NCI-H345 (cell line): ENCODE measurements around the gene UNC13C.
"Not testable (repeated sequence)": the region's sequence is repeated elsewhere in the genome, so short reads cannot be mapped to it uniquely, and the experiment has no call there.

Experiments
- DNase-seq: peaks from one replicate; lab custom pipeline; 2025; lab: John Stamatoyannopoulos, UW

UNC13C gene

DNA sequence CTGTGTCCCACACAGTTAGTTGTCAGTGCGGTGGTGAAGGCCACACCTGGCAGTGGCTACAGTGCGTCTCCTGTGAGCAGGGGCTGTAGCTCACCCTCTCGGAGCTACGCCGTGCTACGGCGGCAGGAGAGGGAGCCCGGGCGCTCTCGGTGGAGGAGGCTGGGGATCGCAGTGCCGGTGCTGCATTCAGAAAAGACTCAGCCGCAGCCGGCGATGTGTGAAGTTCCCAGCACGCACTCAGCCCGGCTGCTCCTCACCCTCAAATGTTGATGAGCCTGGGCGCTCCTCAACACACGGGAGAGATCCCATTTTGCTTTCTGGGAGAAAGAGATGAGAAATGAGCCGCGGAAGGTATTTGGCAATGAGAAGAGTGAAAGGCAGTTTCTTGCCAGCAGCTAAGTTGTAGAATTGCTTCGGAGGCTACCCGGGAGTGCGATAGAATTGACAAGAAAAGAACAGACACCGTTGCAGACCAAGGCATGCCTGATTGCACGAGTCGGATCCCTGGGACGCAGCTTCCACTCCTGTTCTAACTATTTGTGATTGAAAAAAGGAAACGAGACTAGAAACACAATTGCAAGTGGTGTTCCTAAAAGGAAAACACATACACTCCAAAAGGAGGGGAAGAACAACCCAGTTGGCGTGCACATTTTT, at the start of gene UNC13C:
Gene UNC13C (plus strand): TSS at position 189 of the 654 bp plus-strand sequence. CDS start 34,463 bp downstream, outside the sequence.
- DNase-seq, result peak; percentile 62

DNA sequence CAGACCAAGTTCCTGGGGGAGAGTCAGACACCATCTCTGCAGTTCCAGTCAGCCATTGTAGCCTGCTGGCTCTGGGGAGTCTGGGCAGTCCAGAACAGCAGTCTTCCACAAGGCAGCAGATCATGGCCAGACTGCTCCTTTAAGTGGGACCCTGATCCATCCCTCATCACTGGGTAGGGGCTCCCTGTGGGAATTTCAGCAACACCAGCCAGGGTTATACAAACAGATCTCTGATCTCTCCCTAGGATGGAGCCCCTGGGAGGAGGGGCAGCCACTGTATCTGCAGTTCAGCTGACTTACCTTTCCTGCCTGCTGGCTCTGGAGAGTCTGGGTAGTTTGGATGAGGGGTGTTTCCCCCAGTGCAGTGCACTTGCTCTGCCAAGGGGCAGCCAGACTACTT, 42.1 kb upstream of the UNC13C start:
- no peak for DNase-seq

DNA sequence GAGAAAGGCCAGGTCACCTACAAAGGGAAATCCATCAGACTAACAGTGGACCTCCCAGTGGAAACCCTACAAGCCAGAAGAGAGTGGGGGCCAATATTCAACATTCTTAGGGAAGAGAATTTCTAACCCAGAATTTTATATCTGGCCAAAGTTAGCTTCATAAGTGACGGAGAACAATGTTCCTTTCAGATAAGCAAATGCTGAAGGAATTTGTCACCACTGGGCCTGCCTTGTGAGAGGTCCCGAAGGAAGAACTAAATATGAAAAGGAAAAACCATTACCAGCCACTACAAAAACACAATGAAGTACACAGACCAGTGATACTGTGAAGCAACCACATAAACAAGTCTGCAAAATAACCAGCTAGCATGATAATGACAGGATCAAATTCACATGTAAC, 40.6 kb upstream of the UNC13C start:
- DNase-seq, result not testable (repeated sequence)

DNA sequence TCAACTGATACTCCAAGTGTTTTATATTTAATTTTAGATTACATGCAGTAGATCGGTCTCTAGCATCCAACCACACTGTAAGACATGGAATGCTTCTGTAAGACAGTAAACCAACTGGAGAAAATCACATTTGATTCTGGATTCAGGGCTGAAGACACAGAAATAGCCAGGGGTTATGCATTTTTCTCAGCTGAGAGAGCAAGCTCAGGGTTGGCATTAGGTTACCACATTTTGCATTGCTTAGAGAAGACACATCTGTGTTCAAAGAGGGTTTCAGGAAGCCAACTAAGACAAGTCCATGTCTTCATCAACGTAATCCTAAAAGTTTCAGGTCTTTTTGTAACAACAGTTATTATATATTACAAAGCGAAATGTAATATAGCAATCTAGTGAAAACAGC, 27.7 kb upstream of the UNC13C start:
- DNase-seq, result no peak

DNA sequence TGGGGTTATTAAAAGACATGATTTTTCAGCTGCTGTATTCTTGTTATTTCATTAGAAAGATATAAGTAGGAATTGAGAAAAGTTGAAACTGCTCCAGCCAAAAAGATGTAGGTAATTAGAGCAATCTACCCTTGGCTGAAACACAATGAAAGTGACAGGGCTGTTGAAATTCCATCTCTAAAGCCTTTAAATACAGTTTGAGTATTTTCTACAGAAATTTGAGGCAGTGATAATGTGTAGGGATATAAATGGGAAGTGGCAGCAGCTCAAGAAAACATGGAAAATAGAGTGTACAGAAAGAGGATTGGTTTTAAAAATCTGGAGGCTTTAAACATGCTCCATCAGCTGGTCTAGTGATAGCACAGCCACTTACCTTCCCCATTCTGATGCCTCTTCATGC, 22.8 kb upstream of the UNC13C start:
- DNase-seq, result no peak

DNA sequence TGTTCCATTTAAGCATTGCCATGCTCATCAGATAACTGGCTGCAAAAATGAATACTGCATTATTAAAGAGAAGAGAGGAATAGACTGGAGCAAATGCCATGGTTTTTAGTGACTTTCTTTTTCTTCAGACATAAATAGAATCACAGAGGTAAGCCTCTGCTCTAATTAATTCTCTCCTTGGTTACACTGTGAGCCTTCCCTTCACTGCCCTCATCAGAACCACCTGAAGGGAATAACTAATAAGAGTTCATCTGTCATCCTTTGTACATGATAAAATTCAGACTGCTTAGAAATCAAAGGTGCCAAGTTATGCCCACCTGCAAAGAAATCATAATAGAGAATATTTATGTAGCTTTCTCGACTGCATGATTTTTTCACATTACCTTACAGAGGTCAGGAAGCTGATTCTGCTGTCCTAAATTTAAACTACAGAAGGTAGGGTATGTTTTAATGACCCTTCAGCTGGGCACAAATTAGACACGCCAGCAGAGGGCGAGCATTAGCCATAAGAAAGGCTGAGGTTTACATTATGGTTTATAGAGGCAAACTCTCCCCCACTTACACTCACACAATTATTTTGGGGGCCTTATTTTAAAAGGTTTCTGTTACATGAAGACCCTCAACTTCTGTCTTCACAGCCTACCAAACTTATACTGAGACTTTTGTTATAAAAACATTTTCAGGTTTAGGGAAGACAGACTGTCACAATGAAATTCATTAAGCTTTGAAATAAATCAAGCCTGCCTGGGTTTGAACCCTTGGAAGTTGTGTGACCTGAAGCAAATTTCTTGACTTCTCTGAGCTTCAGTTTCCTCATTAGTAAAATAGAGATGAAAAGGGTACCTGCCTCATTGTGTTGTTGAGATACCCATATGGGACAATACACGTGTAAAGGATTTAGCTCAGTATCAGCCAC, 15.3 kb upstream of the UNC13C start:
- DNase-seq, result peak; percentile 22

DNA sequence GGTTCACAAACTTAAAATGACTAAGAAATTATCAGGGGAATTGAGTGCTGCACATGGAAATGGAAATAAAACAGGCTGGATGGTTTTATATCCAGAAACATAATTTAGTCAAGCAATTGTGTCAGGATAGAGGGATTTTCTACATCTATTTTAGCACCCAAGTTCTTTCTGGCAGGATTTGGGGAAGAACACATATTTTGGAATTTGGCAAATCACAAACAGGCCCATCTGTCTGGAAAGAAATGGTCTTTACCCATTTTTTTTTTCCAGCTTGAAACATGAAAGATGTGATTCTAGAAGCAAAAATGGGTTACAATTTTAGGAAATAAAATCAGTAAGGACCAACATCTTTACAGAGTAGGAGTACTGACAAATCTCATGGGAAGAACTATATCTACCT, 14.4 kb upstream of the UNC13C start:
- no peak for DNase-seq

DNA sequence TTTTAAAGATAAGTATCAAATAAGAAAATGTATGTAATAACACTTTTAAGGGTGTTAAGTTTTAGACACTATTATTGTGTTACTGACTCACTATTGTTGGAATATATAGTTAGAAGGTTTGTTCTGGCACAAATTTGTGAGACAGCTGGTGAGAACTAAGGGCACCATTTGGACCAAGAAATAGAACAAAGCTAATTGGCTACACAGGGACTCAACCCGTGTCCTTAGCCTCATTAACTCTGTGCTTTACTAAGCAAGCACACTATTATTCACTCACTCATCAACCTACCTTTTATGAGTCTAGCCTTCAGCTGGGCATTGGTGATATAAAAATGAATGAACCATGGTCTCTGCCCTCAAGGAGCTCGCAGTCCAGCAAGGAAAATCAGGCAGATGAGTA, 4.1 kb upstream of the UNC13C start:
- no peak for DNase-seq

DNA sequence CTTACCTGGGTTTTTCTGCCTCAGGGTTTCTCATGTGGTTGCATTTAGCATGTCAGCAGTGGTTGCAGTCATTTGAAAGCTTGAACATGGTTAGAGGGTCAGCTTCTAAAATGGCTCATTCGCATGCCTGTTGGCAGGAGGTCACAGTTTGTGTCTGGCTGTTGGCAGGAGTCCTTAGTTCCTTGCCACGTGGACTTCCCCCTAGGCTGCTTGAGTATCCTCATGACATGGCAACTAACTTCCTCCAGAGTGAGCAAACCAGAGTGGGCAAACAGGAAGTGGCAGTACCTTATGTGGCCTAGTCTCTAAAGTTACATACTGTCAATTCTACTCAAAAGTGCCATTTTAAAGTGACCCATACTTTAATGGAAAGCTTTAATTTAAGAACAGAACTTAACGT, 3.4 kb upstream of the UNC13C start:
- no peak for DNase-seq

DNA sequence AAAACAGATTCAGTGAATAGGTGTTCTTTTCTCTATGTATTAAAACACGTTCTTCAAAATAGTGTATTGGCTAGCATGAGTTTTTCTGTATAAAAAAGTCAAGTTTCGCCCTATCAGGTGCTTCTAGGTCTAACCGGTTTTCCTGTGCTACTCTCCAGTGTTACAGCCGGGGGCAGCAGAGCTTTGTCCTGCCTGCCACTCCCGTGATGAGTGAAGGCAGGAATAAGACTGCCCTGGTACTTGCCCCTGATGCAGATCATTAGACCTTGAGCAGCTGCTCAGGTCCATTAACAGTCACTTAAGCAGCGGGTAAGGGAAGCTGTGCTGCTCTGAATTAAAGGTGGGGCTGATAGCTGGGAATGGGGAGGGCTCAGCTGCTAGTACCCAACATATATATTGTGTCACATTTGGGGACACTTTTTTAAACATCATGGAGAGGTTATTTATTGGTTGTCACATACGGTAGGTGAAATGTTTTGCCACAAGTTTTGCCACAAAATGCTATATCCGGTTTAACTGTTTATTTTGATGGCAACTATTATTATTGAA, 1.3 kb upstream of the UNC13C start:
- DNase-seq, result peak; percentile 77

DNA sequence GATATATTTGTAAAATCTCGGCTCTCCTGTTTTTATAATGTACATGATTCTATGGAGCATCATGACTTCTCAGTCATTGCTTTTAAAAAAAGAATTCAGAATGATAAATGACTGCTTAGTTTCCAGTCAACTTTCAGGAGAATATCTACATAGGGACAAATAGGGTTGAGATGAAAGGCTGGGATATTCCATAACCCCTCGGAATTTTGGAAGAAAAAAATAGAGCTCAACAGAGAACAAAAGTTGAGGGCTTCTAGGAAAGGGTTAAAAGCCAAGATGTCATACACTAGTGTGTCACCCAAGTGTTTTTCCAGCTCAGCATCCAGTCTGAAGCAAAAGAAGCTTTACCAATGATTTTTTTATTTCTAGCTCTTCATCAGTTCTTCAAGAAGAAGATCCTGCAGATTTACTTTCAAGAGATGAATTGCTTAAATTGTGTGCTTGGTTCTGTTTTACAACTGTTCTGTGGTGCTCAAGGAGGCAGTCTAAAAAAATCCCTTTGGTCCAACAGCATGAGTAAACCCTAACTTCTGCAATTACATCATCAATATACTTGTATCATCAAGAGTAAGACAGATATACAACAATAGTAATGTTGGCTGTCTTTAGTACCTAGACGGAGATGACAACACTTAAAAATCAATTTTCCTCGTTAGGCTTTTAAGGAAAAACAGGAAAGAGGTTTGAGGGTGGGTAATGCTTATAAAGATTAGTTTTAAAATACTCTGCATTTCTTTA, 979 bp downstream of the UNC13C start:
- DNase-seq, result no peak

DNA sequence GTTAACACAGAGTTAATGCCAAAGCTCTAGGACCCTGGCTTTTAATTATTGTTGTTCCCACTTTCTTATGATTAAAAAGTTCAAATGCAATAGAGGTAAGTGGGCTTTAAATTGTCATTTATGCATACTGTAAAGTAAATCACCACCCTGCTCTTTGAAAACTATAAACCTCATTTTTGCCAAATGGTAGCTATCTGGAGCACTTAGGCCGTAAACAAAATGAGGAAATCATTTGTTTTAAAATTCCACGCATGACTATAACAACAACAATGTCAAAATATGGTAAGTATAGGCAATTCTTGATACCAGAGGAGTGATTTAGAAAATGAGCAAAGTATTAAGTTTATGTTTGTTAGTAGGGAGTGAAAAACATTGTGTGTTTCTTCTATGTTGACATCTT, 1.8 kb downstream of the UNC13C start:
- DNase-seq, result no peak

DNA sequence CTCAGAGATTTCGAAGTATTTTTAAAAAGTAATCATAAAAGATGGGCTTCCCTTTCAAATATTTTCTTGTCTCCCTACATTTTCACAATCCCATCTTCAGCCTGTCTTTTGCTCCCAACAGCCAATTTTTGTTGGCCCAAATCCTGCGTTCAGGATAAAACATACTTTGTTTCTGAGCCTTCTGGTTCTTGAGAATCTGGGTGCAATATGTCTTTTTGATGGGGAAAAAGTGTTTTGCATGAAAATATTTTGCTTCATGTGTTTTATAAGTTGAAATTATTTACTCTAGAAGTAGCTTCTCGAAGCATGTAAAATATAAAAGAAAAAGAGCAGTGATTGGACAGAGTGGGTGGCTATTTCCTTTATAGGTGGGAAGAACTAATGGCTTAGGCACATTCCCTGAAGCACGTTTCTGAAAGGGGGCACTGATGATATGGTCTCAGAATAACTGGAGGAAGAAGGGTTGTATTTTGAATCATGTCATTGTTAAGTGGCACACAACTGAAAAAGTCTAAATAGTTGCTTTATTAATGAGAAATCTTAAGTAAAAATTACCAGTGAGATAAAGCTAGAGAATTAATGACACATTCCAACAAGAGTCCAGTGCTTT, 3.9 kb downstream of the UNC13C start:
- DNase-seq, result no peak

DNA sequence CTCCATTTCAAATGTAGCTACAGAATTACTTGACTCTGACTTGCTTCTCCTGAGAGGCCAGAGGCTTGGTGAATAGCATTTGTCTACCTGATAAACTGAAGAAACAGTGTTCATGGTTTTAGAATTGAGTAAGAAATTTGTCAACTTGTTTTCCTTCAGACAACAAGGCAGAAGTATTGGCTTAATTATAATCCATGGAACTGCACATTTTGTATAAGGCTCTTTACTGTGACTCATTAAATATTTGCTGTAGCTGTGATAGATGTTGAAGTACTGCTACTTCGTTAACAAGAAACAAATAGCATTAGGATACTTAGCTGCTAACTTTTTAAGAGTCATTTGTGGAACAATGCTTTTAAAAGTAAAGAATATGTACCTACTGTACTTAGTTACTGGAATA, 4.6 kb downstream of the UNC13C start:
- DNase-seq, result peak; percentile 22

DNA sequence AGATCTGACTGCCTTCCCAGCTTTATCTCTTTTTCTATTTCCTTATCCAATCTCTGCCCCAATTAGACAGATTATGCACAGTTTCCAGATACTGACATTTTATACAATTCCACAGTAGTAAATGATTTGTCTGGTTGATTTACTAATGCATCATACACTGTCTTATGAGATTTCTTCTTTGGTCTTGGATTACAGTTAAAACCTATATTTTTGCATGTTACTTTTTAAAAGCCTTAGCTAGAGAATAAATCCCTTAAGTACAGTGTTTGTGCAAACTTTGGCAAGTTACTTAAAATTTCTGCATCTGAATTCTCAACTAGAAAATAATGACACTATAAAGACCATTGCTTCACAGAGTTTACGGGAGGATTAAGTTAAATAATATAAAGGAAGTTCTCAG, 6.0 kb downstream of the UNC13C start:
- DNase-seq, result no peak

DNA sequence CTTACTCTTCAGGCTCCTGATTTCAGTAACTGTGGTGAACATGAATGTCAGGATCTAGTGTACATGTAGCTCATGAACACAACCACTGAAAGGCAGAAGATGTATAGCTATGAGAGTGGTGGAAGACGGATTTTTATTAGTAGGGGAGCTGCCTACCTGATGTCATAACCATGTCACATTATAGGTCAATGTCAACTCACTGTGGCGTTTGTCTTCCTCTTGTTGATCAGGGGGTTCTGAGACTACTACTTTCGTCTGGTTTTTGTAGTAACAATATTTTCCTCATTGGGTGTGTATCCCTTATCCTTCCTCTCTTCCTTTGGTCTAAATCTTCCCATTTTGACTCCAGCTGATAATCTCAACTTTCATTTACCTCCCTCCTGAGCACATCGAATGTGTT, 7.3 kb downstream of the UNC13C start:
- DNase-seq, result no peak

DNA sequence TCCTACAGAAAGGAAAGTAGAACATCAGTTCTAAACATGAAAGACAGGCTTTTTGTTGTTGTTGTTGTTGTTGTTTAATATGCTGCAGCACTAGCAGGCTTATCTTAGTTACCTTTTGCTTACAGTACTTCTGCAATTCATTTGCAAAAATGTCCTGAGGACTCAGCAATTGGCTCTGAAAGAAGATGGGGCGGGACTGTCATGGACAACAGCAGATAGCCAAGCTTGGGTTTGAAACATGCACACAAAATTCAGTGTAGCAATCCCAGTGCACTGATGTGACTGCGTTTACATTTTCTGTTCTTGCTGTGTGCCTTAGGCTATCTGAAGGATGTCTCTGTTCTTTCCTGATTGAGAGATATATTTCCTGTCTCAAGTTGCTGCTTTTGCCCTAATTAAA, 9.2 kb downstream of the UNC13C start:
- no peak for DNase-seq

DNA sequence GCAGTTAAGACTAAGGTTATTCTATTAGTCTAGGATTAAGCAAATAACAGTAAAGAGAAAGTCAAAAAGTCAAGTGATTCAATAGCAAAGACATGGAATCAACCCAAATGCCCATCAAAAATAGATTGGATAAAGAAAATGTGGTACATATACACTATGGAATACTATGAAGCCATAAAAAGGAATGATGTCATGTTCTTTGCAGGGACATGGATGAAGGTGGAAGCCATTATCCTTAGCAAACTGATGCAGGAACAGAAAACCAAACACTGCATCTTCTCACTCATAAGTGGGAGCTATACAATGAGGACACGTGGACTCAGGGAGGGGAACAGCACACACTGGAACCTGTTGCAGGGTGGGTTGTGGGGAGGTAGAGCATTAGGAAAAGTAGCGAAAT, 29.0 kb downstream of the UNC13C start:
- no peak for DNase-seq

DNA sequence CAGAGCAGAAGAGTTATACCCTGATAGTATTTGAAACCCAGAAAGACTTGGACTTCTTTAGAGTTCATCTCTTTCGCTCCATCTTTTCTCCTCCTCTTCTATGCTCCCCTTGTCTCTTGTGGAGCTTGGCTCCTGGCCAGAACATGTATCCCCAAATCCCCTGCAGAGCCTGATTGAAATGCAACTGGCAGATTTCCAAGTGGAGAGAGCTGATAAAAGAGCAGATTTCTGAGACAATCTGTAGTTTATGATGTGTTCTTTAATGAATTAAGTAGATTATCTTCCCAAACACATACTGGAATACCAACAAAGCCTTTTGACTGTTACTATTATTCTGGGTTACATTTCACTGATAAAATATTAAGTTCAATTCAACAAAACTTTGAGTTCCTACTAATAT, 33.4 kb downstream of the UNC13C start:
- peak; percentile 75 for DNase-seq

DNA sequence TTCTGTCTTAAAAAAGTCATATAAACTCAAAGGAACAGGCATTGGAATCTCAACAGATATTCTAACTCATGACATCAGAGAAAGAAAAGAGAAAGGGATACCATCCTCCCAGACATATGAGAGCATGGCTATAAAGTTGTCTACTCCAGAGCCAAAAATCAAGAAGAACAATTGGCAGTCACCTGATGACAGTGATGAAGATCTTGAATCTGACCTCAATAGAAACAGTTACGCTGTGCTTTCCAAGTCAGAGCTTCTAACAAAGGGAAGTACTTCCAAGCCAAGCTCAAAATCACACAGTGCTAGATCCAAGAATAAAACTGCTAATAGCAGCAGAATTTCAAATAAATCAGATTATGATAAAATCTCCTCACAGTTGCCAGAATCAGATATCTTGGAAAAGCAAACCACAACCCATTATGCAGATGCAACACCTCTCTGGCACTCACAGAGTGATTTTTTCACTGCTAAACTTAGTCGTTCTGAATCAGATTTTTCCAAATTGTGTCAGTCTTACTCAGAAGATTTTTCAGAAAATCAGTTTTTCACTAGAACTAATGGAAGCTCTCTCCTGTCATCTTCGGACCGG, 35.9 kb downstream of the UNC13C start:
- DNase-seq, result no peak

DNA sequence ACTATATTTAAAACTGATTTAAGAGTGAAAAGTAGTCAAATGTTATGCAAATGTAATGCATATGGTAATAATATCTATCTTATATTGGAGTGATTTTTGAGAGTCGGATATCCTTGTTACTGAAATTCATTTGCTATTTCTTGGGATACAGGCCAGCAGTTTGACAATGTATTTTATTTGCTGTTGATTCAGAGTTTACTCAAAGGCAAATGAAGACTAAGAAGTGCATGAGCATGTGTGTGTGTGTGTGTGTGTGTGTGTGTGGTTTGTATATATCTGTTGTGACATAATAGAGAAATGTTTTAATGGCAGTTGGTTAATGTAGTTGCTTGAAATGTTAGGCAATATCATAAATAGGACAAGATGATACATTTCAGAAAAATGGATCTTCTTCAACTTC, 39.0 kb downstream of the UNC13C start:
- DNase-seq, result no peak

DNA sequence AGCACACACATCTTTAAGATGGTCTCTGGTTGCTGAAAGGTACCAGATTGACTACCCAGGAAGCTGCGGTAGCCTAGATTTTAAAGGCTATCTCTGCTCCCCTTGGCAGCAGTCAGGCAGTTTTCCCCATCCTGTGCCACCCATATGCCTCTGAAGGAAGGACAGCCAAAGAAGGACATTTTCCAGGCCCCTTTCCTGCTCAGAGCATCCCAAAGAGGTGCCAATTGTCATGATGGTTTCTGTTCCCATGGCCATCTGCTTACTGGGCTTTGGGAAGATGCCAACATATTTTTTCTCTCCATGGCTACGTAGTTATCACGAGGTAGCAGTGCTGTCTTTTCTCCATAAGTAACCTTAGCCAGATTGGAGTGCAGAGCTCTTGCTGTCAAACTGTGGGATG, 39.7 kb downstream of the UNC13C start:
- no peak for DNase-seq
